GM18873 (cell line): ENCODE results near the gene CD48.
"Not testable (repeated sequence)": the region's sequence is repeated elsewhere in the genome, so short reads cannot be mapped to it uniquely, and the experiment has no call there.

Experiments used
- ATAC-seq: cut with Tn5 transposase; IDR thresholded peaks from one replicate; pipeline ENCODE4 v1.9.1; 2021; ENCODE audit warnings: mild to moderate bottlenecking, moderate library complexity, moderate number of reproducible peaks; ENCODE audit not compliant: unreplicated experiment, low FRiP score

CD48 gene

DNA sequence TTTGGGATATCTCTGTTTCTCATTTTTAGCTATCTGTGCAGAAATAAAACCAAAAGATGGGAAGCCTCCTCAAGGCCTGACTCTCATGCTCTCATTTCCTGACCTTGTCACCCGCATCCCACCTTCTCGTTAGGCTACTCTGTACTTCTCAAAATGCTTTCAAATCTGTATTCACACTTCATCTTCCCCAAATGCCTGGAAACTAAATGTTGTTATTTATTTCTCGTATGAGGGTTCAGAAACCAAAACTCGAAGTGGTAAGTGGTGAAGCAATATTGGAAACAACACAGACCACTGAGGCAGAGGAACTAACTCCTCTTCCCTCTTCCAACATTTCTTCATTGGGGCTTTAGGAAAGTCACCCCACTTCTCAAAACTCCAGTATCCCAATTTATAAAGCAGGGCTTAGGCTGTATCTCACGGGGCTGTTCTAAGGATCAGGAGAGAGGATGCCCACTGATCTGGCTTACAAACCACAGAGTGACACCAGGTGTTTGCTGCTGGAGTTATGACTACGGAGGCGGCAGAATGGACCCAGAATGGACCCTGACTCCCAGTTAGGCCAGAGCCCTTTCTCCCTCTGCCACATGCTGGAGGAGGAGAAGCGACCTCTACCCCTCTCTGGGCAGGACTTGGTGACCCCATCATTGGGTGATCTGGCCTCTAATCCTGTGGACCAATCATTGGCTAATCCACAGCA lies 31.0 kb upstream of the CD48 start:
- no peak for ATAC-seq

- no peak for ATAC-seq
Observed at GRCh38 chr1:160741612-160742348, 30.2 kb upstream of the CD48 start.

DNA sequence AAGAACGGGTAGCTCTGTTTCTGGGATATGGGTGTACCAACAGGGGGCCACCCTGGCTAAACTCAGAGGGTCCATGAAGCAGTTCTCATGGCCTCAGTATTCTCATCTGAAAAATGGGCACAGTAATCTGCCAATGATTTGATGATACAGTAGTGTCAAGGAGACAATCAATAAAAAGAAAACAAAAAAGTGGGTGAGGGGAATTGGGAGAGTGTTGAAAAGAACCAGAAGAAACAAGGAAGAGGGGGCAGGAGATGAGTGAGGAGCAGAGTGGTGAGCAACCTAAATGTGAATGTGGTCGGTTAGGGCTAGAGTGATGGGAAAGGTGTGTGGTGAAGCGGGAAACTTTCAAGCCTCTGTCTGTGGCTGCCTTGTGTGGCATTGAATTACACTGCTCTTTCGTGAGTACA lies 29.5 kb upstream of the CD48 start:
- ATAC-seq = no peak

- ATAC-seq = no peak
Observed at GRCh38 chr1:160740133-160740688, 28.6 kb upstream of the CD48 start.

DNA sequence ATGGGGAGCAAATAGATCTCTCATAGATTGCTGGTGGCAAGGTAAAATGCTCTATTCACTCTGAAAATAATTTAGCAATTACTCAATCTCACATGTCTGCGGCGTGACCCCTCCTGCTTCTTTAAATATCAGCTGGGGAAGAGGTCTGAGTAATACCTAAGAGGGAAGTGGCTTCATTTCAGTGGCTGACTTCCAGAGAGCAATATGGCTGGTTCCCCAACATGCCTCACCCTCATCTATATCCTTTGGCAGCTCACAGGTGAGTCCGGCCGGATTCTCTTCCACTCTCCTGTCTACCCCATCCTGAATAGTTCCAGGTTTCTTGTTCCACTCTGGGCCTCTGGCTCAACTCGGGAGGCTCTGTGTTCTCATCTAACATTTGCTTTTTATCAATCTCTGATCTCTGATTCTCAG lies 27.5 kb upstream of the CD48 start, which contains the start of gene SLAMF7:
SLAMF7 (plus strand) TSS at position 150 of the 414 bp plus-strand sequence; CDS start at position 205, 55 bp downstream.
- no peak for ATAC-seq

- ATAC-seq = no peak
Observed at GRCh38 chr1:160738271-160738670, 26.6 kb upstream of the CD48 start.

DNA sequence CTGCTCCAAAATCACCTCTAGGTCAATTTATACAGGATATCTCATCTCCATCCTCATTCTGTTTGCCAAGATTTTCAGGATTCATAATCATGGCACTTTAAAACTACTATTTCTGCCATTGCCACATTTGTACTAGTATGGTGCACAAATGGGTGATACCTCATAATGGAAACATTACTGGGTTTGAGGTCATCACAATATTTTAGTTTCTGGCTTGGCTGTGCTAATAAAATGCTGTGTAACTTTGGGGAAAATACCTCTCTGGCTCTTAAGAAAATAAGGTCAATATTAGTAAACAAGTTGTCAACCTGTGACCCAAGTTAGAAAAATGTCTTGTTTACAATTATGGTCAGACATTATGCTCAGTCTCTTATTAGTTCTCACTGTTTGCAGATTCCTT lies 22.7 kb upstream of the CD48 start:
- ATAC-seq = no peak

DNA sequence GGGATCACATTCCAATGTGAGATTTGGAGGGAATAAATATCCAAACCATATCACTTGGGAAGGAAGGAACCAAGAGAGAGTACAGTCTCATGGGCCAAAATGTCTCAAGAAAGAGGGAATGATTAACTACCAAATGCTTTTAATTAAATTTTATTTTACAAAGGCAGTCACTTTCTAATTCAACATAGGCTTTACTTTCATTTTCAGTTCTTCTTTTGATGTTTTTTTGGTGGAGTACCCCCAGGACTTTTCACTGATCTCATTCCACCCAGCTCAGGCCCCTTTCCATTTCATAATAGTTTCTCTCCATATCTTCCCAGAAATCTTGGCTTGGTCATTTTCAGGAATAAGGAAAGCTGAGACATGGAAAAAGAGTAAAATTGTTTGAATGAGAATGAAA lies 22.3 kb upstream of the CD48 start:
- no peak for ATAC-seq

- ATAC-seq = no peak
Observed at GRCh38 chr1:160731990-160732389, 20.4 kb upstream of the CD48 start.

DNA sequence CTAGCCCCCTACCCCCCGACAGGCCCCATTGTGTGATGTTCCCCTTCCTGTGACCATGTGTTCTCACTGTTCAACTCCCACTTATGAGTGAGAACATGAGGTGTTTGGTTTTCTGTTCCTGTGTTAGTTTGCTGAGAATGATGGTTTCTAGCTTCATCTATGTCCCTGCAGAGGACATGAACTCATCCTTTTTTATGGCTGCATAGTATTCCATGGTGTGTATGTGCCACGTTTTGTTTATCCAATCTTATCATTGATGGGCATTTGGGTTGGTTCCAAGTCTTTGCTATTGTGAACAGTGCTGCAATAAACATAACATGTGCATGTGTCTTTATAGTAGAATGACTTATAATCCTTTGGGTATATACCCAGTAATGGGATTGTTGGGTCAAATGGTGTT lies 19.9 kb upstream of the CD48 start:
- ATAC-seq = not testable (repeated sequence)

GRCh38 chr1:160727316-160727640 lies 15.7 kb upstream of the CD48 start:
- no peak for ATAC-seq

GRCh38 chr1:160726498-160727315 lies 15.1 kb upstream of the CD48 start:
- ATAC-seq = peak; percentile 51

DNA sequence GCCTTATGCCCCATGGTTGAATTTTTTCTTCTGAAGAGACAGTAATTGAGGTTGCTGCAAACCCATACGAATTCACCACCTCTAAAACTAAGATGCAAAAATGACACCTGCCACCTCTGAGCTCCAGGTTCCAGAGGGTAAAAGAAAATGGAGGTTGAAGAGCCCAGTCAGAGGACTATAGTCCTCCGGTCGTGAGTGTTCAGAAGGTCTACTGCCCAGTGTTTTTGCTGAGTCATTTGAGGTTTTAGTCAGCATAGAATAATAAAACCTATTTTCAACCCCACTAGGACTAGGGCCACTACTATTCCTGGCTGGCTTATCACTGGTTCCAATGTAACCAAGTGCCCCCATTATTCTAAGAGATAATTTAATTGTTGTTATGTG lies 14.5 kb upstream of the CD48 start:
- ATAC-seq = no peak

DNA sequence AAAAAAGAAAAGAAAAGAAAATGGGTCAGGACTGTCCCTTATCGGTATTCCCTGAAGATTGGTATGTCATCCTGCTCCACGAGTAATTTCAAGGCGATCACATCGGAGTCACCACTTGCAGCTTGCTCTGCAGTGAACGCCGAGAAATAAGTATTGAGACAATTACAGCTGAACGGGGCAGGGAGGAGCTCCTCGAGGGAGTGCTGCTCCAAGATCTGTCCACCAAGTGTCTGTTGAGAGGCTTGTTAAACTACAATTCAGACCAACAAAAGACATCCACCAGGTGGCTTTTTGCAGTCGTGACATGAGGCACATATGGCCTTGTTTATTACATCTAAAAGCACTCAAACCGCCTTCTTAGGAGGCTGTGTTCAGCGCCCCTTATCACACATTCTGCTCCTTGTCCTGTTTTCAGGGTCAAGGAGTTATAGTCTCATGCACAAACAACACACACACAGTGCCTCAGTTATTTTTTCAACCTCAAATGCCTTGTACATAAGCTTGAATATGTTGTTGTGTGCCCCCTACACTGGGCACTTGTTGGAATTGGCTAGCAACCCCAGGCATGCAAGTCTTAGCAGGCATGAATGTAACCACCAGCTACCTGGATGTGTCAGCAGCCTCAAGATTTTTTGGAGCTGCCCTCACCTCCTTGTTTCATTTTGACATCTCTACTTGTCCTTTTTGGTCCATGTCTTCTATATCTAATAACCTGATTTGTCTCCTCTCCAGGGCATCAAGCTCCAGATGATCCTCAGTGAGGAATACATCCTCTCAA lies 13.0 kb upstream of the CD48 start:
- no peak for ATAC-seq

DNA sequence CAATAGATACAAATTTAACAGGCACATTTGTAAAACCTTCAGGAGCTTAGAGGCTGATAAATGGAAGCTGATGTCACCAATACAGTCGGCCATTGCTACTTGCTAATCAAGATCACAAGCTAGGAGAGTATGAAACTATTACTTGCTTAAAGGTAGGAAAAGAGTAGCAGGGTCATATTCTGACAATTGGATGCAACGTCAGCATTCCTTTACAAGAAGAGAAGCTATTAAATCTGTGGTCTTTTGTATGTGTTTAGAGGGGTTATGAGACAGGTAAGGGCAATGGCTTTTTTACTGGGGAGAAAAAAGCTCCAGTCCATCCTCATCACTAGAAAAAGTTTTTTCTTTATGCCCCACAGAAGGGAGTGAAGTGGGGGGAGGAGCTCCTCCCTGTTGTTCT lies 11.7 kb upstream of the CD48 start:
- no peak for ATAC-seq

DNA sequence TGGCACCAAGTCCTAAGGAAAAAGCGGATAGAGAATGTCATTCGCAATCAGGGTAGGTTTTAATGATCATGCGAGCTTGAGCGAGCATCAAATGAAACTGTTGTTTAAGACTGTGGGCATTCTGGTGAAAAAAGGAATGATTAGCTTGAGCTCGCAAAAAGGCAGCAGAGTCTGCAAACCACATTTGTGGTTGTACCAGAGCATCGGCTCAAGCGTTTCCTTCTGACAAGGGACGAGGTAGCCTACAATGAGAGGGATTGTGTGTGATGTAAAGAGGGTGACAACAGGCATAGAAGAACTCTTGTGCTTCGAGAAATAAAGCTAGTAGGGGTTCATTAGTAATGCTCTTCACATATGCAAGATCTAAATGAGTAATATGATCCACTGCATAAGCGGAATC lies 11.1 kb upstream of the CD48 start:
- no peak for ATAC-seq

- ATAC-seq = no peak
Observed at GRCh38 chr1:160721473-160721872, 9.9 kb upstream of the CD48 start.

GRCh38 chr1:160720356-160721085 lies 8.9 kb upstream of the CD48 start:
- no peak for ATAC-seq

- no peak for ATAC-seq
Observed at GRCh38 chr1:160718210-160718609, 6.6 kb upstream of the CD48 start.

GRCh38 chr1:160717306-160717705 lies 5.7 kb upstream of the CD48 start:
- ATAC-seq = no peak
